ENCODE data around the gene SLX9. TPM values are rescaled to one million over a fixed set of nuclear protein-coding genes. Genes with fewer than 3 reads are reported as not detected.
"Not testable (repeated sequence)": the region's sequence is repeated elsewhere in the genome, so short reads cannot be mapped to it uniquely, and the experiment has no call there.

The SLX9 gene
- total and polyA plus RNA-seq, 2 donors (not counting 3 experiments of a cell fraction or from before 2014, with no cell fraction given), result 27.0 to 50.6 TPM

DNA sequence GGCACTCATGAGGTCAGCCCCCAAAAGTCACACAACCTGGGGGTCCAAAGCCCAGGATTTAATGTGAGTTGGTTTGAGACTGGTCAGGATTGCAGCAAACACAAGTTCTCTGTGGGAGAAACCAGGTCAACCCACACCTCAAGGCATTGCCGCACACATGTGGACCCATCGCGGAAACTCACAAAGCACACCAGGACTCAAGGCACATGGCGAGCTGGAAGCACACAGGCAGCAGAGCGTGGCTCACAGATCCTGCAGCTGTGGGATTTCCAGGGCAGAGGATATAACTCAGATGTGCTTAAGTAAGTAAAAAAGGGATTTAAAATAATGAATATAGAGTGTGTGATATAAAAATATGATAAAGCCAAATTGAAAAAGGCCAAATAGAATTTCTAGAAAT lies 82.9 kb downstream of the SLX9 start:
- no peaks in the 10 kb centered on the region for H4K20me1 ChIP-seq (replicated peaks; ENCODE audit: control insufficient read depth, extremely low read depth, insufficient read depth, low read length)
- no peaks in the 10 kb centered on the region for H3K36me3 ChIP-seq (ENCODE audit: control insufficient read depth in 2 of 2, extremely low read depth in 1 of 2, insufficient read depth in 2 of 2, low read length in 2 of 2)
- H3K9me1 ChIP-seq (replicated peaks; ENCODE audit: control insufficient read depth, extremely low read depth, insufficient read depth, low read length), result no peaks in the 10 kb centered on the region
- H3K27ac ChIP-seq (ENCODE audit: insufficient read depth, low read depth, low read length), result no peak overlapping the region
- BruUV-seq (replicated peaks), result no TSS peak
- H3K9ac ChIP-seq (replicated peaks; ENCODE audit: extremely low read depth, insufficient read depth, low read length), result no peak overlapping the region
- H3K9me3 ChIP-seq (replicated peaks; ENCODE audit: control insufficient read depth, insufficient read depth, low read length), result no peaks in the 10 kb centered on the region
- ChIA-PET POLR2A (no interaction called here), CTCF (interaction anchor here (1.5 to 2.1 kb wide), 2 partner anchors 73 to 106 kb away, joined by 4 to 5 read pairs; no protein-coding TSS in a partner anchor)
- H3K4me2 ChIP-seq (ENCODE audit: insufficient read depth, low read length), result no peak overlapping the region
- dilution Hi-C loops (cut with MboI; ENCODE audit: extremely low pct_ligation_motif_present, low sequenced_read_pairs) (no loop called here), intact Hi-C loops (cut with micrococcal nuclease) (no loop called here)
- H3K79me2 ChIP-seq (ENCODE audit: control insufficient read depth, insufficient read depth, low read length), result no peaks in the 10 kb centered on the region
- no peak for FAIRE-seq
- H2AFZ ChIP-seq (ENCODE audit: low read depth, low read length), result no peak overlapping the region
- H3K27me3 ChIP-seq (ENCODE audit: control insufficient read depth in 2 of 2, insufficient read depth in 2 of 2, low read length in 2 of 2), result no peaks in the 10 kb centered on the region
- no peak for DNase-seq (ENCODE audit: low read depth, low spot score)
- no peak for TF ChIP-seq POLR2AphosphoS5 (IDR thresholded peaks at IDR 0.05; ENCODE audit: insufficient read depth, low read depth, low read length)
- no peak for TF ChIP-seq JUN (IDR thresholded peaks at IDR 0.05; ENCODE audit: borderline replicate concordance, insufficient read depth, insufficient read length, low read depth)
- no peak for TF ChIP-seq POLR2A (IDR thresholded peaks at IDR 0.05; ENCODE audit: low read depth, low read length)
- TF ChIP-seq EZH2 (IDR thresholded peaks at IDR 0.05; ENCODE audit: borderline replicate concordance, low read depth, low read length, severe bottlenecking), result no peak
- TF ChIP-seq FOS (IDR thresholded peaks at IDR 0.05; ENCODE audit: borderline replicate concordance, insufficient read depth, low read length), result no peak
- no peak for TF ChIP-seq MYC (IDR thresholded peaks at IDR 0.05; ENCODE audit: low read depth, low read length)
- TF ChIP-seq GATA2 (IDR thresholded peaks at IDR 0.05; ENCODE audit: insufficient read depth, insufficient read length, low read depth, low read length), result no peak
- TF ChIP-seq, protein P1, sequence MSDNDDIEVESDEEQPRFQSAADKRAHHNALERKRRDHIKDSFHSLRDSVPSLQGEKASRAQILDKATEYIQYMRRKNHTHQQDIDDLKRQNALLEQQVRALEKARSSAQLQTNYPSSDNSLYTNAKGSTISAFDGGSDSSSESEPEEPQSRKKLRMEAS (IDR thresholded peaks at IDR 0.05; ENCODE audit: insufficient read depth, insufficient read length), result no peak
- TF ChIP-seq, protein P2, sequence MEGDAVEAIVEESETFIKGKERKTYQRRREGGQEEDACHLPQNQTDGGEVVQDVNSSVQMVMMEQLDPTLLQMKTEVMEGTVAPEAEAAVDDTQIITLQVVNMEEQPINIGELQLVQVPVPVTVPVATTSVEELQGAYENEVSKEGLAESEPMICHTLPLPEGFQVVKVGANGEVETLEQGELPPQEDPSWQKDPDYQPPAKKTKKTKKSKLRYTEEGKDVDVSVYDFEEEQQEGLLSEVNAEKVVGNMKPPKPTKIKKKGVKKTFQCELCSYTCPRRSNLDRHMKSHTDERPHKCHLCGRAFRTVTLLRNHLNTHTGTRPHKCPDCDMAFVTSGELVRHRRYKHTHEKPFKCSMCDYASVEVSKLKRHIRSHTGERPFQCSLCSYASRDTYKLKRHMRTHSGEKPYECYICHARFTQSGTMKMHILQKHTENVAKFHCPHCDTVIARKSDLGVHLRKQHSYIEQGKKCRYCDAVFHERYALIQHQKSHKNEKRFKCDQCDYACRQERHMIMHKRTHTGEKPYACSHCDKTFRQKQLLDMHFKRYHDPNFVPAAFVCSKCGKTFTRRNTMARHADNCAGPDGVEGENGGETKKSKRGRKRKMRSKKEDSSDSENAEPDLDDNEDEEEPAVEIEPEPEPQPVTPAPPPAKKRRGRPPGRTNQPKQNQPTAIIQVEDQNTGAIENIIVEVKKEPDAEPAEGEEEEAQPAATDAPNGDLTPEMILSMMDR (IDR thresholded peaks at IDR 0.05; ENCODE audit: extremely low read depth in 1 of 2, insufficient read depth in 1 of 2, low read depth in 1 of 2, low read length in 2 of 2), result no peak
- H3K4me3 ChIP-seq (replicated peaks in 1 of 3; ENCODE audit: insufficient read depth in 1 of 3, low read depth in 1 of 3, low read length in 3 of 3), result no peak overlapping the region
- no peaks in the 10 kb centered on the region for H3K4me1 ChIP-seq (ENCODE audit: control insufficient read depth, extremely low read depth, insufficient read depth, low read length)

DNA sequence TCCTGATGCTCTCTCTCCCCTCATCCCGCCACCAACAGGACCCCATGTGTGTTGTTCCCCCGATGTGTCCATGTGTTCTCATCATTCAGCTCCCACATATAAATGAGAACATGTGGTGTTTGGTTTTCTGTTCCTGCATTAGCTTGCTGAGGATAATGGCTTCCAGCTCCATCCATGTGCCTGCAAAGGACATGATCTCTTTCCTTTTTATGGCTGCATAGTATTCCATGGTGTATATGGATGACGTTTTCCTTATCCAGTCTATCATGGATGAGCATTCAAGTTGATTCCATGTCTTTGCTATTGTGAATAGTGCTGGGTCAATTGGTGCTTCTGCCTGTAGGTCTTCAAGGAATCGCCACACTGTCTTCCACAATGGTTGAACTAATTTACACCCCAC lies 84.7 kb downstream of the SLX9 start:
- H4K20me1 ChIP-seq (replicated peaks; ENCODE audit: control insufficient read depth, extremely low read depth, insufficient read depth, low read length); H3K9me1 ChIP-seq (replicated peaks; ENCODE audit: control insufficient read depth, extremely low read depth, insufficient read depth, low read length); H3K4me3 ChIP-seq (replicated peaks in 1 of 3; ENCODE audit: insufficient read depth in 1 of 3, low read depth in 1 of 3, low read length in 3 of 3); H3K4me2 ChIP-seq (ENCODE audit: insufficient read depth, low read length); DNase-seq (ENCODE audit: low read depth, low spot score); H3K9me3 ChIP-seq (replicated peaks; ENCODE audit: control insufficient read depth, insufficient read depth, low read length); POLR2A ChIA-PET; H3K36me3 ChIP-seq (ENCODE audit: control insufficient read depth in 2 of 2, extremely low read depth in 1 of 2, insufficient read depth in 2 of 2, low read length in 2 of 2); intact Hi-C loops (cut with micrococcal nuclease); dilution Hi-C loops (cut with MboI; ENCODE audit: extremely low pct_ligation_motif_present, low sequenced_read_pairs); H3K9ac ChIP-seq (replicated peaks; ENCODE audit: extremely low read depth, insufficient read depth, low read length); H3K27ac ChIP-seq (ENCODE audit: insufficient read depth, low read depth, low read length); BruUV-seq (replicated peaks); FAIRE-seq; H3K4me1 ChIP-seq (ENCODE audit: control insufficient read depth, extremely low read depth, insufficient read depth, low read length); H3K79me2 ChIP-seq (ENCODE audit: control insufficient read depth, insufficient read depth, low read length); H2AFZ ChIP-seq (ENCODE audit: low read depth, low read length); H3K27me3 ChIP-seq (ENCODE audit: control insufficient read depth in 2 of 2, insufficient read depth in 2 of 2, low read length in 2 of 2): not testable (repeated sequence)
- CTCF ChIA-PET, result interaction anchor here (0.8 to 1.5 kb wide), 2 partner anchors 104 to 114 kb away, joined by 4 read pairs; no protein-coding TSS in a partner anchor

Data from endothelial cell of umbilical vein (primary cell).